HepG2 (cell line): ENCODE measurements around the gene FAM180A. TPM values are rescaled to one million over a fixed set of nuclear protein-coding genes. Genes with fewer than 3 reads are reported as not detected.

ENCODE experiments used
- ATAC-seq: fragments of 200-7000 bp; cut with Tn5 transposase; 3 replicates; pipeline ENCODE4 v1.9.1; 2020; ENCODE audit warnings: mild to moderate bottlenecking, moderate library complexity
- BruUV-seq: library from RNA; stranded (reverse); fragments of 400-500 nt; replicated peaks from 2 replicates; lab custom pipeline; 2021; lab: Mats Ljungman, UMichigan
- CTCF ChIA-PET: fragments of 300-600 bp; formaldehyde crosslinking; extraction: SDS; loops from one replicate; lab custom pipeline; 2021; ENCODE audit warnings: low total read pairs, inconsistent platforms, low intra/inter-chr PET ratio; lab: Yijun Ruan, JAX
- POLR2A ChIA-PET: fragments of 350-600 bp; sonication (Branson Sonifier 250); formaldehyde crosslinking; loops from one replicate; lab custom pipeline; 2020; ENCODE audit warnings: antibody characterized with exemption, inconsistent platforms; lab: Yijun Ruan, JAX
- DNase-seq: peaks from one replicate; pipeline ENCODE4 v3.0.0-alpha.2; 2015; ENCODE audit warnings: low spot score
- FAIRE-seq: peaks from 3 replicates; lab custom pipeline; 2011; peaks lifted over from hg19 to GRCh38; lab: Jason Lieb, UNC
- H2AFZ ChIP-seq: one replicate; pipeline ENCODE4 v1.6.1; 2011; ENCODE audit warnings: low read length, inconsistent platforms
- H3K27ac ChIP-seq: fragments of 300-600 bp; 3 replicates; pipeline ENCODE4 v1.8.0; 2011; ENCODE audit warnings: mixed run types, mild to moderate bottlenecking, mixed read lengths, low read length, inconsistent platforms; ENCODE audit not compliant: insufficient read depth; ENCODE audit errors: extremely low read length
- H3K27me3 ChIP-seq, 2 experiments: fragments of 200-600 bp in 1 of 2; 2 replicates in 1 of 2; 3 replicates in 1 of 2; pipeline versions ENCODE4 v1.6.0 to v1.8.0; 2011; ENCODE audit warnings: low read length in 2 of 2, mild to moderate bottlenecking in 2 of 2, moderate library complexity in 2 of 2, inconsistent platforms in 1 of 2; ENCODE audit not compliant: insufficient read depth in 2 of 2, control insufficient read depth in 1 of 2
- H3K36me3 ChIP-seq, 2 experiments: fragments of 200-600 bp in 1 of 2; replicated peaks in 1 of 2; 2 replicates in 1 of 2; 3 replicates in 1 of 2; pipeline versions ENCODE4 v1.5.1 to v1.8.0; 2011; ENCODE audit warnings: low read length in 2 of 2, inconsistent platforms in 1 of 2; ENCODE audit not compliant: insufficient read depth in 2 of 2, control insufficient read depth in 1 of 2
- H3K4me1 ChIP-seq: 2 replicates; pipeline ENCODE4 v1.5.1; 2012; ENCODE audit warnings: low read length, inconsistent platforms; ENCODE audit not compliant: insufficient read depth
- H3K4me2 ChIP-seq: 2 replicates; pipeline ENCODE4 v1.6.0; 2011; ENCODE audit warnings: low read depth, low read length, inconsistent platforms
- H3K4me3 ChIP-seq, 3 experiments: fragments of 200-600 bp in 1 of 3; sonication (generic), shearing (Covaris generic) in 1 of 3; replicated peaks in 1 of 3; 2 replicates each; pipeline ENCODE4 v1.5.1; 2011 to 2016; ENCODE audit warnings: low read length in 3 of 3, inconsistent platforms in 2 of 3, low read depth in 2 of 3, mild to moderate bottlenecking in 2 of 3, control low read depth in 1 of 3, mixed read lengths in 1 of 3; ENCODE audit not compliant: insufficient read depth in 1 of 3
- H3K79me2 ChIP-seq: one replicate; pipeline ENCODE4 v1.6.1; 2011; ENCODE audit warnings: low read length, inconsistent platforms; ENCODE audit not compliant: insufficient read depth
- H3K9ac ChIP-seq: 2 replicates; pipeline ENCODE4 v1.6.0; 2011; ENCODE audit warnings: mild to moderate bottlenecking, low read depth, low read length, inconsistent platforms; ENCODE audit not compliant: insufficient read depth
- H3K9me3 ChIP-seq: 2 replicates; pipeline ENCODE4 v1.5.1; 2012; ENCODE audit warnings: mild to moderate bottlenecking, low read length
- H4K20me1 ChIP-seq: 2 replicates; pipeline ENCODE4 v1.6.0; 2011; ENCODE audit warnings: inconsistent platforms, mild to moderate bottlenecking, low read length, moderate library complexity; ENCODE audit not compliant: insufficient read depth
- CCAR2 ChIP-seq: fragments of 200-400 bp; formaldehyde crosslinking; optimal IDR thresholded peaks from 2 replicates; pipeline ENCODE3; 2018; ENCODE audit warnings: low read depth, mild to moderate bottlenecking, low read length, moderate library complexity
- ELF4 ChIP-seq: sonication (generic); formaldehyde crosslinking; IDR thresholded peaks from 2 replicates; pipeline ENCODE4 v1.5.0; 2020; ENCODE audit warnings: missing genetic modification reagents, mild to moderate bottlenecking, moderate library complexity, borderline replicate concordance
- EP300 ChIP-seq, 3 experiments: sonication (generic) in 1 of 3; formaldehyde crosslinking in 1 of 3; IDR thresholded peaks; 2 replicates each; pipeline versions ENCODE4 v1.5.1 to v1.6.1; 2011 to 2020; ENCODE audit warnings: low read depth in 2 of 3, low read length in 2 of 3, borderline replicate concordance in 1 of 3, improper control_type of control experiment in 1 of 3, mild to moderate bottlenecking in 1 of 3, missing genetic modification reagents in 1 of 3, moderate library complexity in 1 of 3
- HMG20A ChIP-seq: IDR thresholded peaks from 2 replicates; pipeline ENCODE4 v1.6.1; 2016; ENCODE audit warnings: borderline replicate concordance
- POLR2A ChIP-seq, 2 experiments: IDR thresholded peaks; 2 replicates each; pipeline ENCODE4 v1.6.1; 2011; ENCODE audit warnings: low read depth in 2 of 2, low read length in 2 of 2, mild to moderate bottlenecking in 1 of 2, moderate library complexity in 1 of 2; ENCODE audit not compliant: insufficient read depth in 1 of 2
- RARA ChIP-seq: IDR thresholded peaks from 2 replicates; pipeline ENCODE4 v1.6.1; 2016; ENCODE audit warnings: missing genetic modification reagents, missing compliant biosample characterization
- ZBTB20 ChIP-seq: sonication (generic); formaldehyde crosslinking; IDR thresholded peaks from 2 replicates; pipeline ENCODE4 v1.8.1; 2023; ENCODE audit warnings: missing genetic modification reagents, low read depth, mild to moderate bottlenecking, borderline replicate concordance
- ZBTB3 ChIP-seq: sonication (generic); formaldehyde crosslinking; IDR thresholded peaks from 2 replicates; pipeline ENCODE4 v1.4.0; 2020; ENCODE audit warnings: low read depth, mild to moderate bottlenecking, moderate library complexity, missing genetic modification reagents, borderline replicate concordance
- ZNF746 ChIP-seq: sonication (generic); formaldehyde crosslinking; IDR thresholded peaks from 2 replicates; pipeline ENCODE4 v1.8.0; 2022; ENCODE audit warnings: mild to moderate bottlenecking, missing genetic modification reagents
- ZNF792 ChIP-seq: IDR thresholded peaks from 2 replicates; pipeline ENCODE4 v1.6.1; 2016
- WGBS: methylation state at CpG from one replicate; pipeline ENCODE4 v1.1.6; 2017; ENCODE audit warnings: low lambda C conversion rate; 5-methylcytosine and 5-hydroxymethylcytosine counted together
- in situ Hi-C: cut with HindIII; loops from 2 replicates; pipeline ENCODE4 v1.10.0; 2017; ENCODE audit warnings: low pct_unique_long_range_greater_than_20kb; ENCODE audit not compliant: extremely low pct_ligation_motif_present
- intact Hi-C: fragments of 100-400 bp; cut with micrococcal nuclease; formaldehyde crosslinking; loops from one replicate; pipeline ENCODE4 v1.10.0; 2022; ENCODE audit not compliant: unreplicated experiment
- polyA plus RNA-seq, 8 experiments: library from polyadenylated mRNA; depleted of rRNA in 3 of 8; stranded (reverse) in 7 of 8; unstranded in 1 of 8; fragments of >200 nt; fragmentation: Illumina TruSeq in 4 of 8; extraction: Trizol in 4 of 8; gene quantifications; 2 replicates each; pipeline versions ENCODE4 v1.2.1 to v1.2.3, GENCODE V29; 2011 to 2016; ENCODE audit warnings: low read depth in 4 of 8, missing spikeins in 1 of 8, mixed read lengths in 1 of 8; ENCODE audit not compliant: insufficient read depth in 1 of 8
- total RNA-seq, 5 experiments: library from RNA; depleted of rRNA; stranded (reverse); fragments of >200 nt; fragmentation: Illumina TruSeq; extraction: Trizol; gene quantifications; 2 replicates each; pipeline ENCODE4 v1.2.3, GENCODE V29; 2016; ENCODE audit warnings: low read depth in 1 of 5
- TF ChIP-seq, protein P1 (sequence below): sonication (generic); formaldehyde crosslinking; IDR thresholded peaks from 2 replicates; pipeline ENCODE4 v1.8.1; 2023; ENCODE audit warnings: mild to moderate bottlenecking, moderate library complexity, missing genetic modification reagents
- TF ChIP-seq, protein P2 (sequence below), 2 experiments: sonication (generic) in 1 of 2; formaldehyde crosslinking in 1 of 2; IDR thresholded peaks; 2 replicates each; pipeline versions ENCODE4 v1.4.0 to v1.6.1; 2016 to 2020; ENCODE audit warnings: borderline replicate concordance in 1 of 2, low read depth in 1 of 2, mild to moderate bottlenecking in 1 of 2, missing genetic modification reagents in 1 of 2
- TF ChIP-seq, protein P3 (sequence below): sonication (generic); formaldehyde crosslinking; IDR thresholded peaks from 2 replicates; pipeline ENCODE4 v1.9.0; 2021; ENCODE audit warnings: missing genetic modification reagents, borderline replicate concordance

FAM180A gene
- total and polyA plus RNA-seq, 2 of the 13 experiments (the other 11 are each of a cell fraction or from before 2014, with no cell fraction given), result not detected

- ChIA-PET POLR2A (no interaction called here), CTCF (no interaction called here)
- Histone ChIP-seq H3K27me3 (peaks cover 5 to 43% of the 10 kb centered on the region in 2 experiments; a peak in 4 of 5 replicates), H2AFZ (no peak overlapping the region), H4K20me1 (no peaks in the 10 kb centered on the region), H3K36me3 (no peaks in the 10 kb centered on the region), H3K4me1 (peaks cover 5% of the 10 kb centered on the region; the same call in 1 of the 2 replicates), H3K9me3 (no peaks in the 10 kb centered on the region), H3K9ac (no peak overlapping the region), H3K27ac (no peak overlapping the region), H3K4me3 (no peak overlapping the region), H3K4me2 (0 out of 2 replicates have a peak overlapping the region, but pooled peaks have one; percentile 10), H3K79me2 (no peaks in the 10 kb centered on the region)
- no TSS peak for BruUV-seq
- TF ChIP-seq, protein P1, sequence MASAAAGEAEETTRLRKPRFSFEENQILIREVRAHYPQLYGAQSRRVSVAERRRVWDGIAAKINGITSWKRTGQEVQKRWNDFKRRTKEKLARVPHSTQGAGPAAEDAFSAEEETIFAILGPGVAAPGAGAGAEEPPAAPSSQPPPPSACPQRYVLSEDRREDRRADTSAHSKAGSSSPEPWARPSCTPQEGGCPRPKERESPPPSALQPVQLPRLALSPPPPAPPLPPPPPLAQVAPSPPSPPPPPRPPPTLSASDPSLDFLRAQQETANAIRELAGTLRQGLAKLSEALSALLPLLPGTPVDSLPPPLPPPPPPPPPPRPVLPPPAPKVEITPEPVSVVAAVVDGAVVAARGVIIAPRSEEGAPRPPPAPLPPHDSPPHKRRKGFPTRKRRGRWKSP (CRISPR knock-in tag), result no peak
- TF ChIP-seq, protein P2, sequence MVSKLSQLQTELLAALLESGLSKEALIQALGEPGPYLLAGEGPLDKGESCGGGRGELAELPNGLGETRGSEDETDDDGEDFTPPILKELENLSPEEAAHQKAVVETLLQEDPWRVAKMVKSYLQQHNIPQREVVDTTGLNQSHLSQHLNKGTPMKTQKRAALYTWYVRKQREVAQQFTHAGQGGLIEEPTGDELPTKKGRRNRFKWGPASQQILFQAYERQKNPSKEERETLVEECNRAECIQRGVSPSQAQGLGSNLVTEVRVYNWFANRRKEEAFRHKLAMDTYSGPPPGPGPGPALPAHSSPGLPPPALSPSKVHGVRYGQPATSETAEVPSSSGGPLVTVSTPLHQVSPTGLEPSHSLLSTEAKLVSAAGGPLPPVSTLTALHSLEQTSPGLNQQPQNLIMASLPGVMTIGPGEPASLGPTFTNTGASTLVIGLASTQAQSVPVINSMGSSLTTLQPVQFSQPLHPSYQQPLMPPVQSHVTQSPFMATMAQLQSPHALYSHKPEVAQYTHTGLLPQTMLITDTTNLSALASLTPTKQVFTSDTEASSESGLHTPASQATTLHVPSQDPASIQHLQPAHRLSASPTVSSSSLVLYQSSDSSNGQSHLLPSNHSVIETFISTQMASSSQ (IDR thresholded peaks at IDR 0.05; ENCODE audit: low read depth), result no peak
- TF ChIP-seq, protein P2 (CRISPR knock-in tag; IDR thresholded peaks at IDR 0.05; ENCODE audit: borderline replicate concordance), result no peak
- no peak for TF ChIP-seq ELF4 (CRISPR knock-in tag)
- TF ChIP-seq POLR2A (IDR thresholded peaks at IDR 0.05; ENCODE audit: insufficient read depth in 1 of 2, low read depth in 2 of 2, low read length in 2 of 2), result no peak
- TF ChIP-seq ZBTB20 (CRISPR knock-in tag), result no peak
- TF ChIP-seq ZNF792, result no peak
- no peak for TF ChIP-seq EP300 (IDR thresholded peaks at IDR 0.05; ENCODE audit: low read depth in 2 of 2, low read length in 2 of 2)
- no peak for TF ChIP-seq EP300 (CRISPR knock-in tag; IDR thresholded peaks at IDR 0.05; ENCODE audit: borderline replicate concordance)
- TF ChIP-seq, protein P3, sequence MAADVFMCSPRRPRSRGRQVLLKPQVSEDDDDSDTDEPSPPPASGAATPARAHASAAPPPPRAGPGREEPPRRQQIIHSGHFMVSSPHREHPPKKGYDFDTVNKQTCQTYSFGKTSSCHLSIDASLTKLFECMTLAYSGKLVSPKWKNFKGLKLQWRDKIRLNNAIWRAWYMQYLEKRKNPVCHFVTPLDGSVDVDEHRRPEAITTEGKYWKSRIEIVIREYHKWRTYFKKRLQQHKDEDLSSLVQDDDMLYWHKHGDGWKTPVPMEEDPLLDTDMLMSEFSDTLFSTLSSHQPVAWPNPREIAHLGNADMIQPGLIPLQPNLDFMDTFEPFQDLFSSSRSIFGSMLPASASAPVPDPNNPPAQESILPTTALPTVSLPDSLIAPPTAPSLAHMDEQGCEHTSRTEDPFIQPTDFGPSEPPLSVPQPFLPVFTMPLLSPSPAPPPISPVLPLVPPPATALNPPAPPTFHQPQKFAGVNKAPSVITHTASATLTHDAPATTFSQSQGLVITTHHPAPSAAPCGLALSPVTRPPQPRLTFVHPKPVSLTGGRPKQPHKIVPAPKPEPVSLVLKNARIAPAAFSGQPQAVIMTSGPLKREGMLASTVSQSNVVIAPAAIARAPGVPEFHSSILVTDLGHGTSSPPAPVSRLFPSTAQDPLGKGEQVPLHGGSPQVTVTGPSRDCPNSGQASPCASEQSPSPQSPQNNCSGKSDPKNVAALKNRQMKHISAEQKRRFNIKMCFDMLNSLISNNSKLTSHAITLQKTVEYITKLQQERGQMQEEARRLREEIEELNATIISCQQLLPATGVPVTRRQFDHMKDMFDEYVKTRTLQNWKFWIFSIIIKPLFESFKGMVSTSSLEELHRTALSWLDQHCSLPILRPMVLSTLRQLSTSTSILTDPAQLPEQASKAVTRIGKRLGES (CRISPR knock-in tag), result no peak
- TF ChIP-seq HMG20A (CRISPR knock-in tag), result no peak
- no peak for TF ChIP-seq ZNF746 (CRISPR knock-in tag)
- no peak for TF ChIP-seq RARA (CRISPR knock-in tag)
- no peak for TF ChIP-seq ZBTB3
- no peak for TF ChIP-seq CCAR2
- intact Hi-C loops, result no loop called here
- in situ Hi-C loops, result no loop called here
- ATAC-seq, result peak; percentile 51
- no peak for DNase-seq
- WGBS, result 31% methylated on average over 5 of the region's 10 CpGs
- no peak for FAIRE-seq
These were observed 13.3 kb upstream of the FAM180A start for GRCh38 chr7:135761751-135762488.
